Brain microvascular endothelial cell (primary cell): ENCODE measurements around the gene COX6B1.
"Not testable (repeated sequence)": the region's sequence is repeated elsewhere in the genome, so short reads cannot be mapped to it uniquely, and the experiment has no call there.

Experiments
- DNase-seq: peaks from one replicate; pipeline ENCODE4 v3.0.0-alpha.2; 2020
- H3K27ac ChIP-seq: fragments of 250-450 bp; sonication (Bioruptor Pico); 2 replicates; pipeline ENCODE4 v1.5.1; 2020; ENCODE audit warnings: mild to moderate bottlenecking, moderate library complexity
- H3K27me3 ChIP-seq: fragments of 250-450 bp; sonication (Bioruptor Pico); replicated peaks from 2 replicates; pipeline ENCODE4 v1.5.1; 2020; ENCODE audit warnings: mild to moderate bottlenecking
- H3K36me3 ChIP-seq: fragments of 250-450 bp; sonication (Bioruptor Pico); replicated peaks from 2 replicates; pipeline ENCODE4 v1.5.1; 2020; ENCODE audit warnings: mild to moderate bottlenecking
- H3K4me3 ChIP-seq: 2 replicates; pipeline ENCODE4 v1.5.1; 2011; ENCODE audit warnings: low read depth, mild to moderate bottlenecking, control low read depth, low read length, moderate library complexity
- in situ Hi-C: cut with HindIII; loops from 2 replicates; pipeline ENCODE4 v1.10.0; 2017; ENCODE audit warnings: low sequenced_read_pairs, low pct_ligation_motif_present
- TF ChIP-seq, protein P1 (sequence below): IDR thresholded peaks from 2 replicates; pipeline ENCODE4 v1.5.1; 2011; ENCODE audit warnings: low read depth, mild to moderate bottlenecking, moderate library complexity, low read length, control low read depth, inconsistent platforms; ENCODE audit errors: missing control alignments

COX6B1 gene, protein sequence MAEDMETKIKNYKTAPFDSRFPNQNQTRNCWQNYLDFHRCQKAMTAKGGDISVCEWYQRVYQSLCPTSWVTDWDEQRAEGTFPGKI

GRCh38 chr19:35648017-35648961, at the start of gene COX6B1:
COX6B1 (plus strand) TSS chr19:35648323; CDS start chr19:35651244, 2,921 bp downstream.
- Histone ChIP-seq H3K27ac (peak within 1 kb of the TSS; percentile 23), H3K36me3 (peaks cover 6% of the 10 kb centered on the region), H3K4me3 (peak within 1 kb of the TSS; percentile 95), H3K27me3 (no peaks in the 10 kb centered on the region)
- DNase-seq = peak; percentile 97
- TF ChIP-seq, protein P1, sequence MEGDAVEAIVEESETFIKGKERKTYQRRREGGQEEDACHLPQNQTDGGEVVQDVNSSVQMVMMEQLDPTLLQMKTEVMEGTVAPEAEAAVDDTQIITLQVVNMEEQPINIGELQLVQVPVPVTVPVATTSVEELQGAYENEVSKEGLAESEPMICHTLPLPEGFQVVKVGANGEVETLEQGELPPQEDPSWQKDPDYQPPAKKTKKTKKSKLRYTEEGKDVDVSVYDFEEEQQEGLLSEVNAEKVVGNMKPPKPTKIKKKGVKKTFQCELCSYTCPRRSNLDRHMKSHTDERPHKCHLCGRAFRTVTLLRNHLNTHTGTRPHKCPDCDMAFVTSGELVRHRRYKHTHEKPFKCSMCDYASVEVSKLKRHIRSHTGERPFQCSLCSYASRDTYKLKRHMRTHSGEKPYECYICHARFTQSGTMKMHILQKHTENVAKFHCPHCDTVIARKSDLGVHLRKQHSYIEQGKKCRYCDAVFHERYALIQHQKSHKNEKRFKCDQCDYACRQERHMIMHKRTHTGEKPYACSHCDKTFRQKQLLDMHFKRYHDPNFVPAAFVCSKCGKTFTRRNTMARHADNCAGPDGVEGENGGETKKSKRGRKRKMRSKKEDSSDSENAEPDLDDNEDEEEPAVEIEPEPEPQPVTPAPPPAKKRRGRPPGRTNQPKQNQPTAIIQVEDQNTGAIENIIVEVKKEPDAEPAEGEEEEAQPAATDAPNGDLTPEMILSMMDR = no peak
- in situ Hi-C loops = no loop called here

GRCh38 chr19:35601971-35602370, 46.2 kb upstream of the COX6B1 start:
- H3K27ac ChIP-seq = no peak overlapping the region
- H3K27me3 ChIP-seq = no peaks in the 10 kb centered on the region
- no peak for DNase-seq
- in situ Hi-C loops = no loop called here
- H3K4me3 ChIP-seq = no peak overlapping the region
- TF ChIP-seq, protein P1 = no peak
- no peaks in the 10 kb centered on the region for H3K36me3 ChIP-seq

GRCh38 chr19:35604436-35604835, 43.7 kb upstream of the COX6B1 start:
- H3K4me3 ChIP-seq, H3K27ac ChIP-seq, in situ Hi-C loops, H3K36me3 ChIP-seq, DNase-seq, H3K27me3 ChIP-seq: not testable (repeated sequence)

DNA sequence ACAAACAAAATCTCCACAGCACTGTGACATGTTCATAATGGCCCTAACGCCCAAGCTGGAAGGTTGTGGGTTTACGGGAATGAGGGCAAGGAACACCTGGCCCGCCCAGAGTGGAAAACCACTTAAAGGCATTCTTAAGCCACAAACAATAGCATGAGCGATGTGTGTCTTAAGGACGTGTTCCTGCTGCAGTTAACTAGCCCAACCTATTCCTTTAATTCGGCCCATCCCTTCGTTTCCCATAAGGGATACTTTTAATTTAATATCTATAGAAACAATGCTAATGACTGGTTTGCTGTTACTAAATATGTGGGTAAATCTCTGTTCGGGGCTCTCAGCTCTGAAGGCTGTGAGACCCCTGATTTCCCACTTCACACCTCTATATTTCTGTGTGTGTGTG, 41.0 kb upstream of the COX6B1 start:
- H3K27ac ChIP-seq, in situ Hi-C loops, DNase-seq, H3K36me3 ChIP-seq, H3K27me3 ChIP-seq, H3K4me3 ChIP-seq: not testable (repeated sequence)

GRCh38 chr19:35607661-35608060, 40.5 kb upstream of the COX6B1 start:
- Histone ChIP-seq H3K27ac (no peak overlapping the region), H3K36me3 (no peaks in the 10 kb centered on the region), H3K27me3 (no peaks in the 10 kb centered on the region), H3K4me3 (no peak overlapping the region)
- TF ChIP-seq, protein P1 = no peak
- in situ Hi-C loops = no loop called here
- DNase-seq = no peak

DNA sequence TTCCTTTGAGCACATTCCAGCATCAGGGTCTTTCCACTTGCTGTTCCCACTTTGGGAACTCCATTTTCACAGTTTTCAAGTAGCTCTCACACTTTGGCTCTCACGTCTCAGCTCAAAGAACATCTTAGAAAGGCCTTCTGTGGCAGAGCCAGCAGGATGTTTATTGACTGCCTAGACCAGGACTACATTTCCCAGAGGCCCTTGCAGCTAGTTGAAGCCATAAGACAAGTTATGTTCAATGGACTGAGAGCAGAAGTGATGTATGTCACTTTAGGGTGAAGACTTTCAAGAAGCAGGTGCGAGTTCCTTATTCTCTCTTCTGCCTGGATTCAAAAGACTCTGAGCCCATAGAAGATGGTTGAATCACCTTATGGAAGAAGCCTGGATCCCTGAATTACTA, 39.9 kb upstream of the COX6B1 start:
- no peak for DNase-seq
- Histone ChIP-seq H3K27ac (no peak overlapping the region), H3K36me3 (no peaks in the 10 kb centered on the region), H3K4me3 (no peak overlapping the region), H3K27me3 (no peaks in the 10 kb centered on the region)
- TF ChIP-seq, protein P1 = no peak
- in situ Hi-C loops = no loop called here
